EL (cell line): Measurements from ENCODE around the gene ITPR3.

ENCODE experiments used
- DNase-seq: peaks from one replicate; pipeline ENCODE4 v3.0.0-alpha.2; 2016

The ITPR3 gene

DNA sequence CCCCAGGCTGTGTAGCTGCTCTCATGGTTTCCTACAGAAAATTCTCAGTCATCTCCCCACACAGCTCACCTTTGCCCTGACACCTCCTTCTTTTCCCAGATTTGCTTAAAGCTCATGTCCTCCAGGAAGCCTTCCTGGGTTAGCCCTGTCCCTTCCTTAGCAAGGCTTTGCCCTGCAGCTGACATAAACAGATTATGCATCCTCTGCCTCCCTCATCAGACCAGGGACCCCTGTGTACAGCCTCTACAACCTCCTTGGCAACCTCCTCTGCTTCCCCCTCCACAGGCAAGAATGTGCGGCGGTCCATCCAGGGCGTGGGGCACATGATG is 50.6 kb downstream of the ITPR3 start:
- no peak for DNase-seq

- peak; percentile 97 for DNase-seq
Measured at GRCh38 chr6:33672808-33673207, 51.7 kb downstream of the ITPR3 start.

DNA sequence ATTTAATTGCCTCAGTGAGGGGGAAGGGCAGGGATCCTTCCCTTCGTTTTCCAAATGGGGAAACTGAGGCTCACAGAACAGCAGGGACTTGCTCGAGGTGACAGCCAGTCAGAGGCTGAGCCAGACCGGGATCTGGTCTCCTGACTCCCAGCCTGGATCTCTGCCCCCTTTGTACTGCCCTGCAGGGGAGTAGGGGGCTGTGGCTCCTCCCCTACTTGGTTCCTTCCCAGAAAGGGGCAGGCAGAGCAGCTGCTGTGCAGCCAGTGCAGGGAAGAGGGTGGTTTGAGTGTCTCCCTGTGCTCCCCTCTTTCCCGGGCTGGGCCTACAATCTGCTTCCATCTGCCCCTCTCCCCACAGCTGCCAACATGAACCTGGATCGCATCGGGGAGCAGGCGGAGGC is 52.7 kb downstream of the ITPR3 start:
- no peak for DNase-seq

GRCh38 chr6:33675968-33676367 is 54.8 kb downstream of the ITPR3 start:
- DNase-seq, result no peak

DNA sequence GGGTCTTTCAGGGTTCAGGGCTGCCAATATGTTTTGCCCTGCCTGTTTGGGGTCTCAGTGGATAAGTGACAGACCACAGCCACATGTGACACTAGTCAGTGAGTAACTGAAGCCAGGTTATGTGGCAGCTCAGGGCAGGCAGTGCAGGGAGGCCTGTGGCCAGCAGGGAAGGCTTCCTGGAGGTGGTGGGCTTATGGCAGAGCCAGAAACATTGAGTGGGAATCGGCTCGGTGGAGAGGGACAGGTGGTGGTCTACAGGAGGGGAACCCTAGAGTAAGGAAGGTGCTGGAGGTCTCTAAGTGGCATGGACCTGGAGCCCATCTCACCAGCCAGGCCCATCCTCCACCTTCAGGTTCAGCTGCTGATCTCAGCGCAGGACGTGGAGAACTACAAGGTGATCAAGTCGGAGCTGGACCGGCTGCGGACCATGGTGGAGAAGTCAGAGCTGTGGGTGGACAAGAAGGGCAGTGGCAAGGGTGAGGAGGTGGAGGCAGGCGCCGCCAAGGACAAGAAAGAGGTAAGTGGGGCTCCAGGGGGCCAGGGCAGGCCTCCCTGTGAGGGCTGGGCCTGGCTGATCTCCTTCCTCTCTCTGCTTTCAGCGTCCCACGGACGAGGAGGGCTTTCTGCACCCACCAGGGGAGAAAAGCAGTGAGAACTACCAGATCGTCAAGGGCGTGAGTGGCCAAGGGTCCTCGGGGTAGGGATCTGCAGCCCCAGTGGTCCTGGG is 55.5 kb downstream of the ITPR3 start:
- DNase-seq, result no peak

DNA sequence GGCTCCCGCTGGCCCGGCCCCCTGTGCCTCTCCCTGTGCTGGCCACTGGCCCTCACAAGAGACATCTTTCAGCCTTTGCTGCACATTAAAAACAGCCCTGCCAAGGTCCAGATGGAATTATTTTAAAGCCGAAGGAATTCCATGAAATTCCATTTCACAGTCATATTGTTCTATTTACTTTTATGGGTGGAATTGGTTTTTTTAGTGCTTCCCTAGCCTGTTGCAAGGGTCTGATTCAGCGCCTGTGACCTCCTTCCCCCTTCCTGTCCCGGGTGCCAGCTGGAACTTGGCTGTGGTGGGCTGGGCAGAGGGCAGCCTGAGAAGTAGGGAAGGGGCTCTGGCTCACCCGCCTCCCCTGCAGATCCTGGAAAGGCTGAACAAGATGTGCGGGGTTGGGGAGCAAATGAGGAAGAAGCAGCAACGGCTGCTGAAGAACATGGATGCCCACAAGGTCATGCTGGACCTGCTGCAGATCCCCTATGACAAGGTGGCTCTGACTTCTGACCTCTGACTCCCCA is 56.1 kb downstream of the ITPR3 start:
- peak; percentile 54 for DNase-seq

DNA sequence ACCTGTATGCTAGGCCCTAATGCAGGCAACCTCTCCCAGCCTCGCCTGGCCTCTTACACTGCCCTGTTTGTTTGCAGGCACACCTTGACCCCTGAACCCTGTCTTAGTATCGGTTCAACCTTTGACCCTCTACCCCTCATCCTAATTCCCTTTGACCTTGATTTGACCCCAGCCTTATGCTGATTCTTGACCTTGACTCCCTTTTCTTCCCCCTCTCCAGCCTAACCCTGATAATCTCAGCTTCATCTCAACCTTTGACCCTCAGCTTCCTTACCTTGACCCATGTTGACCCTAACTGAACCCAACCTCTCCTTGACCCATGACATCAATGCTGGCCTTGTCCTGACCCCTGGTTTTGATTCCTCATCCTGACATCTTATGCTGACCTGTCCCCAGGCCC is 56.6 kb downstream of the ITPR3 start:
- DNase-seq, result no peak

DNA sequence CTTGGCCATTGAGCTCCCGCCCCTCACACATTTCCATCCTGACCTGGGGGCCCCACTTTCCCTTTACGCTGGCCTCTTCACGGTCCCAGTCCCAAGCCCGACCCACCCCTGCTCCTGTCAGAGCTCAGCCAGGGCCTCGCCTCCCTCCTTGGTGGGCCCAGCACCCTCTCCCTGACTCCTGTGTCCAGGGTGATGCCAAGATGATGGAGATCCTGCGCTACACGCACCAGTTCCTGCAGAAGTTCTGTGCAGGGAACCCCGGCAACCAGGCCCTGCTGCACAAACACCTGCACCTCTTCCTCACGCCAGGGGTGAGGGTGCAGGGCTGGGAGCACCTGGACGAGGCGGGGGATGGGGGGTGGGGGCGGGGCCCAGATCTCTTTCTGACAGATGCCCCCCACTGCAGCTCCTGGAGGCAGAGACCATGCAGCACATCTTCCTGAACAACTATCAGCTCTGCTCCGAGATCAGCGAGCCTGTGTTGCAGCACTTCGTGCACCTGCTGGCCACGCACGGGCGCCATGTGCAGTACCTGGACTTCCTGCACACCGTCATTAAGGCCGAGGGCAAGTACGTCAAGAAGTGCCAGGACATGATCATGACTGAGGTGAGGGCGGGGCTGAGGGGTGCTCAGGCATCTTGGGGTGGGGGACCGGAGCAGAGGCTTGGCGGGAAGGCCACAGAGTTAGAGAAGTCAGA is 57.3 kb downstream of the ITPR3 start:
- no peak for DNase-seq

- no peak for DNase-seq
Measured at GRCh38 chr6:33678932-33679490, 57.9 kb downstream of the ITPR3 start.

DNA sequence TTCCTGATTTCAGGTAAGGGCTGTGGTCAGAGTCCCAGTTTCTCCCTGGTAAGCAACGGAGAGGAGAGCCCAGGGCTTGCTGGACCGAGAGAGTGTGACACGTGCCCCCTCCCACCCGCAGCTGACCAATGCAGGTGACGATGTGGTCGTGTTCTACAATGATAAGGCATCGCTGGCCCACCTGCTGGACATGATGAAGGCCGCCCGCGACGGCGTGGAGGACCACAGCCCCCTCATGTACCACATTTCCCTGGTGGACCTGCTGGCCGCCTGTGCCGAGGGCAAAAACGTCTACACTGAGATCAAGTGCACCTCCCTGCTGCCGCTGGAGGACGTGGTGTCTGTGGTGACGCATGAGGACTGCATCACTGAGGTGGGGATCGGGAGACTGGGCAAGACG is 58.6 kb downstream of the ITPR3 start:
- DNase-seq, result no peak

- no peak for DNase-seq
Measured at GRCh38 chr6:33682341-33682740, 61.2 kb downstream of the ITPR3 start.

- DNase-seq, result no peak
Measured at GRCh38 chr6:33683051-33683571, 62.0 kb downstream of the ITPR3 start.

- no peak for DNase-seq
Measured at GRCh38 chr6:33683576-33684427, 62.7 kb downstream of the ITPR3 start.

GRCh38 chr6:33684428-33684896 is 63.3 kb downstream of the ITPR3 start:
- DNase-seq, result no peak

DNA sequence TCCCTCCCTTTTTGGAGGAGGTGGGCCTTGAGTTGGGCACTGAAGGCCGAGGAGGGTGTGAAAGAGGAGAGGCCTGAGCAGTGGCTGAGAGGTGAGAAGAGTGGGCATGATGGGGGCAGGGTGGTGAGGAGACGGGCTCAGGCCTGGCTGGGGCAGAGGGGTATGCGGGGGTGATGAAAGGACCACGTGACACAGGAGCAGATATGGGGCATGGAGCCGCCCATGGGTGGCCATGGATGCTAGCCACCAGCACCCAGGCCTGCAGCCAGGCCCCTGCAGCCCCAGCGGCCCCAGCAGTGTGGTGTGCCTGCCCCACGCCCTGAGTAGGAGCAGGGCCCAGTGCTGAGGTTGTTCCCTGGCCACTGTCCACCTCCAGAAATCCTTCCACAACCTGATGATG is 63.9 kb downstream of the ITPR3 start:
- no peak for DNase-seq

DNA sequence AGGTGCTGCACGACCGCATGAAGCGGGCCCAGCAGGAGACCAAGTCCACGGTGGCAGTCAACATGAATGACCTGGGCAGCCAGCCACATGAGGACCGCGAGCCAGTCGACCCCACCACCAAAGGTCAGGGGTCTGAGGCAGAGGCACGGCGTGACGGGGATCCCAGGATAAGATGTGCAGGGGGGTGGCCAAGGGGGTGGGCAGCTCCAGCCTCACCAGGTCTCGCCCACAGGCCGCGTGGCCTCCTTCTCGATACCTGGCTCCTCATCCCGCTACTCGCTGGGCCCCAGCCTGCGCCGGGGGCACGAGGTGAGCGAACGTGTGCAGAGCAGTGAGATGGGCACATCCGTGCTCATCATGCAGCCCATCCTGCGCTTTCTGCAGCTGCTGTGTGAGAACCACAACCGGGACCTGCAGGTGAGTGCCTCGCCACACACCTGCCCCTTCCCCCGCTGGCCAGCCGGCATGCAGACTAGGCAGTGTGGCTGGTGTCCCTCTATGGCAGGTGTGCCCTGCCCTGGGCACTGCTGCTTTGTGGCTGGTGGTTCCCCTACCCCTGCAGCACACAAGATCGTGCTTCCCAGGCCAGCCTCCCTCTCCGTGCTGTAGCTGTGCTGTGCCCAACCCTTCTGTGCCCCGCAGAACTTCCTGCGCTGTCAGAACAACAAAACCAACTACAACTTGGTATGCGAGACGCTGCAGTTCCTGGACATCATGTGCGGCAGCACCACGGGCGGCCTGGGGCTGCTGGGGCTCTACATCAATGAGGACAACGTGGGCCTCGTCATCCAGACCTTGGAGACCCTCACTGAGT is 64.5 kb downstream of the ITPR3 start:
- DNase-seq, result no peak

DNA sequence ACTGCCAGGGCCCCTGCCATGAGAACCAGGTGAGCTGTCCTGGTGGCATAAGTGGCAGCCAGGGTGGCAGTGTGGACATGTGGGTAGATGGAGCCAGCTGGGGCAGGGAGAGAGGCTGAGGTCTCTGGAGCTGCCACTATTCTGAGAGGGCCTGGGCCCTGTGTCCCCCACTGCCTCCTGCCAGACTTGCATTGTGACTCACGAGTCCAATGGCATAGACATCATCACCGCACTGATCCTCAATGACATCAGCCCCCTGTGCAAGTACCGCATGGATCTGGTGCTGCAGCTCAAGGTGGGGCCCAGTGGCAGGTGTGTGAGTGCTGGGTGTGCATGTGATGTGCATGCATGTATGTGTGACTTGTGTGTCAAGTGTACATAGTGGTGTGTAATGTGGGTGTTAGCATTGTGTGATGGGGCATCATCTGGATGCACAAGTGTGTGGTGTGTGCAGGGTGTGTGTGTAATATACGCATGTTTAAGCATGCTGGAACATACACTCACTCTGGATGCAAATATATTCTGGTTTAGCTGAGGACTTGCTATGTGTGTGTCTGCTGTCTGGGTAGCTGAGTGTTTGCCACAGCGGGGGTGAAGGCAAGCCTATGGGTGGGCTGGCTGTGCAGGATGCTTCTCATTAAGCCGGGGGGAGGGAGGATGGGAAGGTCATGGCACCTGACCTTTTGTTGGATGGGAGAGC is 65.3 kb downstream of the ITPR3 start:
- no peak for DNase-seq

GRCh38 chr6:33686981-33687975 is 66.2 kb downstream of the ITPR3 start:
- DNase-seq, result no peak

- DNase-seq, result no peak
Measured at GRCh38 chr6:33688006-33688405, 66.9 kb downstream of the ITPR3 start.
